Measurements from ENCODE around the gene KANSL1. TPM values are rescaled to one million over a fixed set of nuclear protein-coding genes. Genes with fewer than 3 reads are reported as not detected.
"Not testable (repeated sequence)": the region's sequence is repeated elsewhere in the genome, so short reads cannot be mapped to it uniquely, and the experiment has no call there.

KANSL1 gene
- total RNA-seq, 1 donor, result 171 TPM

GRCh38 chr17:46008591-46008990, 184.6 kb downstream of the KANSL1 start:
- TF ChIP-seq CTCF (IDR thresholded peaks at IDR 0.05; ENCODE audit: insufficient read depth, low read depth, low read length), result no peak

GRCh38 chr17:46007461-46007965, 185.7 kb downstream of the KANSL1 start:
- no peak overlapping the region for H3K4me3 ChIP-seq (ENCODE audit: low read depth, low read length)
- DNase-seq (ENCODE audit: low read depth), result no peak
- no peak for TF ChIP-seq CTCF (IDR thresholded peaks at IDR 0.05; ENCODE audit: insufficient read depth, low read depth, low read length)

More at GRCh38 chr17:46008591-46008990, 184.6 kb downstream of the KANSL1 start:
- H3K4me3 ChIP-seq (ENCODE audit: low read depth, low read length), result no peak overlapping the region
- no peak for DNase-seq (ENCODE audit: low read depth)

GRCh38 chr17:46006082-46006481, 187.1 kb downstream of the KANSL1 start:
- H3K4me3 ChIP-seq (ENCODE audit: low read depth, low read length); DNase-seq (ENCODE audit: low read depth): not testable (repeated sequence)

- DNase-seq (ENCODE audit: low read depth), result peak; percentile 18
- TF ChIP-seq CTCF (IDR thresholded peaks at IDR 0.05; ENCODE audit: insufficient read depth, low read depth, low read length), result no peak
- H3K4me3 ChIP-seq (ENCODE audit: low read depth, low read length), result no peak overlapping the region
Observed at GRCh38 chr17:46003907-46004748, 189.1 kb downstream of the KANSL1 start.

GRCh38 chr17:46002973-46003316, 190.3 kb downstream of the KANSL1 start:
- no peak overlapping the region for H3K4me3 ChIP-seq (ENCODE audit: low read depth, low read length)
- TF ChIP-seq CTCF (IDR thresholded peaks at IDR 0.05; ENCODE audit: insufficient read depth, low read depth, low read length), result no peak
- DNase-seq (ENCODE audit: low read depth), result no peak

- peak; percentile 91 for TF ChIP-seq CTCF (IDR thresholded peaks at IDR 0.05; ENCODE audit: insufficient read depth, low read depth, low read length)
- H3K4me3 ChIP-seq (ENCODE audit: low read depth, low read length), result no peak overlapping the region
- DNase-seq (ENCODE audit: low read depth), result peak; percentile 62
Observed at GRCh38 chr17:46002311-46002972, 190.8 kb downstream of the KANSL1 start.
